GM18502 (cell line): Measurements from ENCODE around the gene NAA10.
A peak's percentile ranks its signal among the peaks of the same experiment; 100 is the strongest.

Experiments
- ATAC-seq: cut with Tn5 transposase; IDR thresholded peaks from one replicate; pipeline ENCODE4 v1.9.1; 2021; ENCODE audit warnings: mild to moderate bottlenecking; ENCODE audit not compliant: unreplicated experiment, poor library complexity

Gene NAA10

GRCh38 chrX:153934762-153935325 lies at the start of gene NAA10:
Gene NAA10 (minus strand): TSS chrX:153935037. CDS start chrX:153934904, 133 bp downstream.
- peak; percentile 94 for ATAC-seq

GRCh38 chrX:153983321-153983801 lies 48.5 kb upstream of the NAA10 start:
- no peak for ATAC-seq

GRCh38 chrX:153981771-153982533 lies 47.1 kb upstream of the NAA10 start:
- no peak for ATAC-seq

GRCh38 chrX:153981231-153981630 lies 46.4 kb upstream of the NAA10 start:
- ATAC-seq, result no peak

- ATAC-seq, result peak; percentile 54
Observed at GRCh38 chrX:153980394-153980793, 45.6 kb upstream of the NAA10 start.

- ATAC-seq, result no peak
Observed at GRCh38 chrX:153974726-153975286, 40.0 kb upstream of the NAA10 start.

- no peak for ATAC-seq
Observed at GRCh38 chrX:153974003-153974725, 39.3 kb upstream of the NAA10 start.

- ATAC-seq, result no peak
Observed at GRCh38 chrX:153973127-153974002, 38.5 kb upstream of the NAA10 start.

GRCh38 chrX:153972368-153973126 lies 37.7 kb upstream of the NAA10 start, which contains the start of gene TMEM187:
Gene TMEM187 (plus strand): TSS chrX:153972754. CDS start chrX:153982063, 9,309 bp downstream.
- ATAC-seq, result peak; percentile 63

- ATAC-seq, result peak; percentile 48
Observed at GRCh38 chrX:153971450-153972367, 36.9 kb upstream of the NAA10 start, which contains the start of gene HCFC1. Gene HCFC1 (minus strand): TSS chrX:153971818. CDS start chrX:153970840, 978 bp downstream.

GRCh38 chrX:153971124-153971449 lies 36.2 kb upstream of the NAA10 start:
- ATAC-seq, result peak; percentile 52

GRCh38 chrX:153970357-153971123 lies 35.7 kb upstream of the NAA10 start:
- peak; percentile 13 for ATAC-seq

- no peak for ATAC-seq
Observed at GRCh38 chrX:153969904-153970356, 35.1 kb upstream of the NAA10 start.

GRCh38 chrX:153969125-153969903 lies 34.5 kb upstream of the NAA10 start:
- ATAC-seq, result no peak

- no peak for ATAC-seq
Observed at GRCh38 chrX:153968754-153969124, 33.9 kb upstream of the NAA10 start.

- ATAC-seq, result no peak
Observed at GRCh38 chrX:153968255-153968654, 33.4 kb upstream of the NAA10 start.
